Activated T-cell treated with anti-CD3 and anti-CD28 coated beads for 1 hour (primary cell): ENCODE data around the gene DPF1.
"Not testable (repeated sequence)": the region's sequence is repeated elsewhere in the genome, so short reads cannot be mapped to it uniquely, and the experiment has no call there.

Source experiments
- DNase-seq: peaks from one replicate; pipeline ENCODE4 v3.0.0-alpha.2; 2020; ENCODE audit warnings: low read depth

DPF1 gene

DNA sequence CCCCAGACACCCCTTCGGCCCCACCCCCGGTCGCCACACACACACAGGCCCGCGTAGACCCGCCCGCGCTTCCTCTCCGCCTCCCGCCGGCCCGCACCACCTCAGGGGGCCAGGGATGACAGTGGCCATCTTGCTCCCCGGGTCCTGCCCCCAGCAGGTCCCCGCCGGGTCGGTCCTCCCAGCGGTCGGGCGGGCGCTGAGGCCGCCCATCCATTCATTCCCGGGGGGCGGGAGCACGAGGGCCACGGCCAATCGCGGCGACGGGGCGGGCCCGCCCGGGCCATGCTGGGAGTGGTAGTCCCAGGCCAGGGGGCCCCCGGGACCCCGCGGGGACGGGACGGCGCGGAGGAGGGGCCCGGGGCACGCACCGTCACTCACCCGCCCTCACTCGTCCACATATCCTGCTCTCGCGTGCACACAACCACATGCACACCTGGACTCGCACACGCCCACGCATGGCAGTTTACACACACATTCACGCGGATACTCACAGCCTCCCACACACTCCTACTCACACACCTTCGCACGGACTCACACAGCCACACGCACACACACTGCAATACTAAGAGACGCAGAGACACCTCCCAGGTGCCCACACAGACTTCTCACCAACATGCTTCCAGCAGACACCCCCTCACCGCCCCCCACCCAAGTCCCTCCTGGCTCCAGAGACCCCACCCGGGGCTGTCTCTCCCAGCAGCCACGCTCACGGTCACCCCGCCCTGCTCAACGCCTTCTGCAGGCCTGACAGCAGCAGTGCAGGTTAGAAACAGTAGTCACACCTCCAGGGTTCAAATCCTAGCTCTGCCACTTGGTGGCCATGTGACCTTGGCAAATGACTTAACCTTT lies at the start of gene DPF1:
TSS of gene DPF1 (minus strand) at position 209 of the 849 bp plus-strand sequence. CDS start at position 129, 80 bp downstream.
- peak; percentile 14 for DNase-seq

DNA sequence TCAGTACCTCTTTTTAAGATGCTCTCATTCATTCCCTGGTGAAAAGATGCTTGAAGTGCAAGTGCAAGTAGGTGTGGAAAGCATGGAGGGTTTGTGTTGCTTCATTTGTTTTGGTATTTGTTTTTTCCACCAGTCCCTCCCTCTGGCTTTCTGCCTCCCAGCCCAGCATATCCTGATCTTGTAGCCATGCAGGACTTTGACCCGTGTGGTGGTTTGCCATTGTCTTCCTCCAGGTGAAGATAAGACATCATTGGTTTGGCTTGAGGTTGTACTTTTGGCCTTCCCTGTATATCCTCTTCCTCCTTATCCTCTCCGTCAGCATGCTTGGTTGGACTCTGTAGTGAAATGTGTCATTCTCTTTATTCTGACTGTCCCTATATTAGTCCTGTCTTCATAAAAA lies 49.5 kb upstream of the DPF1 start:
- no peak for DNase-seq

DNA sequence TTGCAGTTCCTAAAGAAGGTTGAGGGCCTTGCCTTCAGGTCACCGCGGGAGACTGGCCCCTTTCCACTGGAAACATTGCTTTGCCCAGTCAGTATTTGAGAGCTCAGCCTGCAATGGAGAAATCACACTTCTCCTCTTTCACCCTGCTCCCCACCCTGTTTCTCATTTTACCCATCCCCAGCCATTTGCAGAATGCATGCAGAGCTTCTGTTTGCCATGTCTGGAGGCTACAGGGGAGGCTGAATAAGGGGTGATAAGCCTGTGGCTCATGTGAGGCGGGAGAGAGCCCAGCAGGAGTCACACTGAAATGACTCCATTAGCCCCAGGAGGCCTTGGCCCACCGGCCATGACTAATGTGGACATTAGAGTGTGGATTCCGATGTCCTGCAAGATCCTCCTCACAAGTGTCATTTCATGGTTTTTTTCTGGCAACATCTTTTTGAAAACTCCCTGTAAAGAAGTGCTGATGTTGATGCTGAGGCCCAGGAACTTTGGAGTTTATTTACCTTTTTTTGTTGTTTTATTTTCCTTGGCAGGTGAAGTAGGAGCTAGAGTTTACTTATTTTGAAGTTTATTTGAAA lies 46.7 kb upstream of the DPF1 start:
- DNase-seq = no peak

DNA sequence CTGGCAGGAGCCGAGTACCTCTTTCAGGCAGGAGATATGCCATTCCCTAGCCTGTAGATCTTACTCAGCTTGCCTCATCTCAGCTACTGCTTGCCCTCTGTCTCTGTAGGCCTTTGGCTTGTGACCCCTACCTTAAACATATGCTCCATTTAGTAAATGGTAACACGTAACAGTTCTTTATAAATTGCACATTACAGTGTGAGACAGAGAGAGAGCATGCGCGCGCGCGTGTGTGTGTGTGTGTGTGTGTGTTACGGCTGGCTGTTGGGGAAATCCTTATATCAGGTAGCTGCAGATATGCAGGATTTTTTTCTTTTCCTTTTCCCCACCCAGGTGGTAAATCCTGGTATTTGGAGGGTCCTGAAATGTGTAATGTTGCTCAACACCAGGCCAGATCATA lies 44.5 kb upstream of the DPF1 start:
- no peak for DNase-seq

DNA sequence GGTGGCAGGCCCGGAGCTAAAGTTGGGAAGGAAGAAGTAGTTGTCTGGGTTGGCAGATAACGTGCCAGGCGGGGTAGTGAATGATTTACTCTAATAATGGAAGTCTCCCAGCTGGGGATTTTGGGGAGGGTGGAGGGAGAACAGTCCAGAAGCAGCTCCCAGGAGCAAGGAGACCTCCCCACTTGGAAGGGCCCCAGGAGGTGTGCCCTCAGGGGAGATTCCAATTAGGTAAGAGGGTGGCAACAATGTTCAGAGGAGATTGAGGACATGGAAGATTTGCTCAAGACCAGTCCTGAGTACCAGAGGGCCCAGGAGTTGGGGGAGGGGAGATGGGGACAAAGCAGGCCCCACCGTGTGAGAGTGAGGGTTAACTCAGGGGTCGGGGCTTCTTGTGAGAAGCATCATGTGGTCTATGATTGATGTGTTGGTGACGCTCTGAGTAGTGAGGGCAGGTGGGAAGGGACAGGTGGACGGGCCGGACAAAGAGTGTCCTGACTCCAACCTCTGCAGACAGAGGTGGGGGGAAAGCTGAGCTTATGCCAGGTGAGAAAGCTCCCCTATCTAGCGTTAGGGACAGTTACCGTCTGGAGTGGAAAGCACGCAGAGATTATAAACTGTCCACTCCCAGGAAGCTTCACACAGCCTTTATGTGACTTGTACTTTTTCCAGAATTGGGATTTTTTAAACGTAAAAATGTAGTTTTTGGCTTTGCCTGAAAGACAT lies 43.9 kb upstream of the DPF1 start:
- DNase-seq = no peak

DNA sequence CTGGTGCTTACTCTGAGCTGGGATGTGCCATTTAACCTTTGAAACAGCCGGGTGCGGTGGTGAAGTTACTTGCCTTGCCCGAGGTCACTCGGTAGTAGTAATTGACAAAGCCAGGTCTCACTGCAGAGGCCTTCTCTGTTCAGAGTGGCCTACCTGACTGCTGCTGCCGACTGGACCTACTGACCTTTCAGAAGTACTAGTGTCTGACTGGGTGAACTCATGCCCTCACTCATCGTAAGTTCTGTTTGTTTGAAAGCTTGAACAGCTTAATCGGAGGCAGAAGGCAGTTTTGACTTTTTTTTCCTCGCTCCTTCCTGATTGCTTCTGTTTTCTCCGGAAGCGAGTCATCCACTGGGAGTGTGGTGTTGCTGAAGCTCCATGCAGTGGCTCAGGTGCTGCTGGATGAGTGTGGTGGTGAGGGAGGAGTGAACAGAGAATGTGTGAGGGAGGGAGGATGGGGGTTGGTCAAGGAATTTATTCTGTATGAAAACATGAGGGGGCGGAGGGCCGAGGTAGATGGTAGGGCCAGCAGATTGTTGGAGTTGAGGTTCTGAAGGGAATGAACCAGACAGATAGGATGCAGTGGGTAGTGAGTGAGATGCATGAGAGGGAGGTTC lies 43.1 kb upstream of the DPF1 start:
- DNase-seq = no peak

DNA sequence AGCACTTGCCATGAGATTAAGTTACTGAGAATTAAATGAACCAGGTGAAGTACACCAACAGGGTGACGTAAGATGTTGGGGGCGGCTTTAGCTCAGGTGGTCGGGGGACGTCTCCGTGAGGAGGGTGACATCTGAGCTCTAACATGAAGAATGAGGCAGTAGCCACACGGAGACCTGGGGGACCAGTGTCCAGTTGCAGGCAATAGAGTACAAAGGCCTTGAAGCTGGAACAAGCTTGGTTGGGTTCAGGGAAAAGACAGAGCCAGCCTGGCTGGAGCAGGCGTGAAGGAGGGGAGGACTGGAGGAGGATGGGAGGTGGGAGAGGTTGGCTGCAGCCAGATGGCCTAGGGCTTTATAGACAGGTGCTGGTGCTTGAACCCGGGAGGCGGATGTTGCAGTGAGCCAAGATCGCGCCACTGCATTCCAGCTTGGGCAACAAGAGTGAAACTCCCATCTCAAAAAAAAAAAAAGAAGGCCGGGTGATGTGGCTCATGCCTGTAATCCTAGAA lies 42.0 kb upstream of the DPF1 start:
- DNase-seq = no peak

DNA sequence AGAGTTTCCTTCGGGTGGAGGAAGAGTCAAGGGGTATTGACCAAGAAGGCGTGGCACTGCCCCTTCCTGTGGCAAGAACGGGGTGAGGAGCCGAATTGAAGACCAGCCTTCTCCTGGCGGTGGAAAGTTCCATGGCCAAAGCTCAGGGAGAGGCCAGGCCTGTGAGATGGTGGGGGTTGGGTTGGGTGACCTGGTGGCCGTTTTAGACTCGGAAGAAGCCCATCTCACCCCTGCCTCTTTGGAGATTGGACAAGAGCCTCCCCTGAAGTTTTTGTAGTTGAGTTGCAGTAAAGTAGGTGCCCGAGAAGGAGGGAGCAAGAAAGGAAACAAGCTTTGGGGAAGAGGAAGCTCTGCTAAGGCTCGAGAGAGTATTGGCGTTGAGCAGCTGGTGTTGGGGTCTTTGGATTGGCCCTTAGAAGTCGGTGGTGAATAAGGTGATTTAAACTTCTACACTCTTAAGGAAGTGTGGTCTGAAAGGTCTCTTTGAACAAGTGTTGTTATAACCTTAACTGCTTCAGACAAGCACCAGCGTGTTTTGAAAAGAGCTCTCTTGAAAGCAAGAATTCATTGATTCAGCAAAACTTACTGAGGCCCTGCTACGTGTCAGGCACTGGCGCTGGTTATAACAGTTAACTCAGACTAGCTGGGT lies 41.3 kb upstream of the DPF1 start:
- DNase-seq = no peak

DNA sequence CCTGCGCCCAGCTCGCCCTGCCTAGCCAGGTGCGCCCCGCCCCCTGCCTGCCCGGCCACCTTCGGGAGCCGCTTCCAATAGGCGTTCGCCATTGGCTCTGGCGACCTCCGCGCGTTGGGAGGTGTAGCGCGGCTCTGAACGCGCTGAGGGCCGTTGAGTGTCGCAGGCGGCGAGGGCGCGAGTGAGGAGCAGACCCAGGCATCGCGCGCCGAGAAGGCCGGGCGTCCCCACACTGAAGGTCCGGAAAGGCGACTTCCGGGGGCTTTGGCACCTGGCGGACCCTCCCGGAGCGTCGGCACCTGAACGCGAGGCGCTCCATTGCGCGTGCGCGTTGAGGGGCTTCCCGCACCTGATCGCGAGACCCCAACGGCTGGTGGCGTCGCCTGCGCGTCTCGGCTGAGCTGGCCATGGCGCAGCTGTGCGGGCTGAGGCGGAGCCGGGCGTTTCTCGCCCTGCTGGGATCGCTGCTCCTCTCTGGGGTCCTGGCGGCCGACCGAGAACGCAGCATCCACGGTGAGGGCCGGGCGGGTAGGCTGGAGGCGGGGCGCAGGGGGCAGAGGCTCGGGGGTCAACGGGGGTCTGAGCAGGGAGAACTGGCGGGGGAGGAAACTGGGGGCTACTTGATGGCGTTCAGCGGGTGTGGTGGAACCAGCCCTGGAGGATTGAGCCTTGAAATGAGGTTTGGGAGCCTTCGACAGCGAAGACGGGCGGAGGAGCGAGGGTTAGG lies 40.6 kb upstream of the DPF1 start, which contains the start of gene SPINT2:
TSS of gene SPINT2 (plus strand) at position 88 of the 727 bp plus-strand sequence. CDS start at position 408, 320 bp downstream.
- DNase-seq = no peak

DNA sequence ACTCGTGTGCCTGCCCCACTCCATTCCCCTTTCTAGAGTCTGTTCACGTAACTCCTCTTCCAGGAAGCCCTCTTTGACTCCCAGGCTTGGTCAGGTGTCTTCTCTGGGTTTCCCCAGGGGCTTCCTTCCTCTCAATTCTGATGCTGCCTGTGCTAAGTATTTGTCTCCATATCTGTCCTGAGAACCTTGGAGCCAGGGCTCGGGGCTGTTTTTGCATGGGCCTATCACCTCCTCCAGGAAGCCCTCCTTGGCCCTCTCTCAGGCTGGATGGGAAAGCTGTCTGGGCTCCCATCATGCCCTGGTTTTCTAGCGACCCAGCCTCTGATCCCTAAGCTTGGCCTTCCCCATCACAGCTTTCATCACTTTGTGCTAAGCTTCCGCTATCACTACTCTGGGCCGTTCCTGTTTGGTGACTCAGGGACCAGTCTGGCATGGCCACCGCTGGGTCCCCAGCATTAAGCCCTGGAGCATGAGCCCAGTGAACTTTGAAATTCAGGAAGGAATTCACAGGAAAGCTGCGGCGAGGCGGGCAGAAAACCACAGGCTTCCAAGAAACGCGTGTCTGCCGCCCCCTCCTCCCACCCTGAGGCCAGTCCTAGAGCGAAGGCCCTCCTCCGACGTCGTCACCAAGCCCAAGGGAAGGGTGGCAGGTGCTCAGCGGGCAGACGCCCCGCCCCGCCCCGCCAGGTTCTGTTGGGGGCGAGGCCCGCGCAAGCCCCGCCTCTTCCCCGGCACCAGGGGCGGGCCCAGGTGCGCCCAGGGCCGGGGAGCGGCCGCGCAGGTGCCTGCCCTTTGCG lies 39.9 kb upstream of the DPF1 start:
- DNase-seq = peak; percentile 65

DNA sequence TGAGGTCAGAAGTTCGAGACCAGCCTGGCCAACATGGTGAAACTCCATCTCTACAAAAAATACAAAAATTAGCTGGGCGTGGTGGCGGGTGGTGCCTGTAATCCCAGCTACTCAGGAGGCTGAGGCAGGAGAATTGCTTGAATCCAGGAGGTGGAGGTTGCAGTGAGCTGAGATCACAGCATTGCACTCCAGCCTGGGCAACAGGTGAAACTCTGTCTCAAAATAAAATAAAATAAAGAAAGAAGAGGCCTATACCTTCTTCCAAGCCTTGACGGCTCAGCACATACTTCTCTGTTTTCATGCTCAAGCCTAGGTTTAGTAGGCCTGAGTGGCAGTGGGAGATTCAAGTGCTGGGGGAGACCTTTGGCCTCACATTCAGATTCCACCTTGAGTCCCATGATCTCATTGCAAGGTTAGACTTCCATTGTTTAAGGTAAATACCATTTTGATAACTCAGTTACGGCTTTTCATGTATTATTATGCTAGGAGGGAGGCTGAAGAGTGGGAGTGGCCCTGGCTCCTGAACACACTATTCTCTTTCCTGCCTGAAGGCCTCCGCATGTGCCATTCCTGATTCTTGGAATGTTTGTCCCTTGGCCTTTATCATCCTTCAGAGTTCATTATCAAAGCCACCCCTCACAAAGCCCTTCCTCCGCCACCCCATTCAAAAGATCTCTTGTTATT lies 38.7 kb upstream of the DPF1 start:
- no peak for DNase-seq

DNA sequence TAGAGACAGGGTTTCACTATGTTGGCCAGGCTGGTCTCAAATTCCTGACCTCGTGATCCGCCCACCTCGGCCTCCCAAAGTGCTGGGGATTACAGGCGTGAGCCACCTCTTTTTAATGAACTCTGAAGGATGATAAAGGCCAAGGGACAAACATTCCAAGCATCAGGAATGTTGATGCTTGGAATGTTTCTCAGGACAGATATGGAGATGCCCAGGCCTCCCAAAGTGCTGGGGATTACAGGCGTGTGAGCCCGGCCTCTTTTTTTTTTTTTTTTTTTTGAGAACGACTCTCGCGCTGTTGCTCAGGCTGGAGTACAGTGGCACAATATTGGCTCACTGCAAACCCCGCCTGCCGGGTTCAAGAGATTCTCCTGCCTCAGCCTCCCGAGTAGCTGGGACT lies 37.9 kb upstream of the DPF1 start:
- DNase-seq = not testable (repeated sequence)

DNA sequence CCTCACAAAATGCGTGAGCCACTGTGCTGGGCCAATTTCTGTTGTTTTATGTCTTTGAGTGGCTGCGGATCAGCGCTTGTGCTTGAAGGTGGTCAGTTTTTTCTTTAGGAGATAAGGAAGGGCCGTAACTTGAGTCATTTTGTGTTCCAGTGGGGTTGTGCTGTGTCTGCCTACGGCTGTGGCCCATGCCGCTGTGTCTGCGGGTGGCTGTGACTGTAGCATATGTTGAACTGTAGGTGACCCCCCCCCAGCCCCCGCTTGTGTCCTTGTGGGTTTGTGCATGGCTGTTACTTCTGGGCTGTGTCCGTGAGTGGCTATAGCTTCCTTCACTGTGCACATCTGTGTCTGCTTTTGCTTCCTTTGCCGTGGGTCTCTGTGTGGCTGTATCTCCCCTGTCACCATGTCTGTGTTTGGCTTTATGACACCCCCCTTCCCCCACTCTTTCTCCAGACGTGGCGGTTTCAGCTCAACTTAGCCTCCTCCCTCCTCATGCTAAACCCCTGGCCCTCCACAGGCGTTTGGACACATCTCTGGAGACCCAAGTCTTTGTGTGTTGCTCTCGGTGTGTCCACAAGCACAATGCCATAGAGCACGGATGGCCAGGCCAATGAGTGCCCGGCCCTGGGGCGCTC lies 31.5 kb upstream of the DPF1 start:
- no peak for DNase-seq

DNA sequence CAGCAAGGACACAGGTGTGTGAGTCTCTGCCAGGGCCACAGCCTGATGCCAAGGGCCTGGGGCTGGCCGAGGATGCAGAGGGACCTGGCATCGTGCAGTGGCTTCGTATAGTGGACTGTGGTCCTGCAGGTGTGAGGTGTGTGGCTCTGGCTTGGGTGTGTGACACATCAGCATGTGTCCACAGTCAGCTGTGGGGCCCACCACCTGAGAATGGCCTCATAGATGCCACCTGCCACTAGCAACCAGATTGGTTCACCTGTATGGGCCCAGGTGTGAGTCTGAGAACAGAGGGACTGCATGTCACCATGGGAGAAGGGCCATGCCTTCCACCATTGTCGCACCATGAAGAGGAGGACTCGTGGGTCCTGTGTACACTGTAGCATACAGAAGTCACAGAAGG lies 29.8 kb upstream of the DPF1 start:
- no peak for DNase-seq

DNA sequence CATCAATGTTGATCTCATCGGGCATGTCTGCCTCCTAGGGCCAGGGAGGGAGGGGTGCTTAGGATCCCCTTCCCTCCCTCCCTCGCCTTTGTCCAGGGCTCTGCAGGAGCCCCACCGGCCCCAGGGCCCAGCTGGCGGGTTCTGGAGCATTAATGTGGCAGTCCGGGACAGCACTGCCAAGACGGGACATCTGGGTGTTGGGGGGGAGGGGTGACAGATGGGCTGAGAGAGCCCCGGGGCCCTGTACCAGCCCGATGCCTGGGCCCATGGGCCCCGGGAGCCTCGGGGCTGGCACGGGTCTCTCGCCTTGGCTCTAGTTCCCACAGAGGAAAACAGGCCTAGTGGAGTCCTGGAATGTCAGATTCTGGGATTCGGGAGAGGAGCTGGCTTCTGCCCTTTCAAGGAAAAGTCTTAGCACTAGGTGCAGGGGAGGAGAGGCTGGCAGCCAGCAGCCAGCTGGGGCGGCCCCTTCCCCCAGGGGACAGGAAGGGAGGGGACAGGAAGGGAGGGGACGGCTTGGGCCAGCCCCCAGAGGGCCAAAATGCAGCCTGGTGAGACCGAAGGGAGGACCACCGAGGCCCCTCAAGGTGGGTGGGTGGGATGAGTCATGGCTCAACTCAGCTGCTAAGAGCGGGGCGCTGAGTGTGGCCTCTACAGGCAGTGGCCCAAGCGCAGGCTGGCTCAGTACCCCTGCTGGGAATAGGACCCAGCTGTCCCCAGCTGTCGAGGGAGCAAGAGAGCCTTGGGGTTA lies 29.1 kb upstream of the DPF1 start:
- no peak for DNase-seq

DNA sequence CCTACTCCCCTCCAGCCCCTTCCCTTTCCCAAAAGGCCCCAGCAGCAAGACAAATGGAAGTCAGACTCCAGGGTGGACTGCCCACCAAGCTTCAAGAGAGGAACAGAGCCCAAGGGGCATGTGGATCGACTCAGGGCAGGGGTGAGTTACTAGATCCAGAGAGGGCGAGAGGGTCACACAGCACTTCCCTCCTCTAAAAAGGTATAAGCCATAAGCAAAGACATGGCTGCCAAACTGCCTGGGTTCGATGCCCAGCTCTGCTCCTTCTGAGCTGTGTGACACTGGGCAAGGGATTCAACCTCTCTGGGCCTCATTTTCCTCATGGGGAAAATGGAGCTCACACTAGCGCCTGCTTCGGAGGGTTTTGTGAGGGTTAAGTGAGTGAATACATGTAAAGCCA lies 28.4 kb upstream of the DPF1 start:
- DNase-seq = no peak

DNA sequence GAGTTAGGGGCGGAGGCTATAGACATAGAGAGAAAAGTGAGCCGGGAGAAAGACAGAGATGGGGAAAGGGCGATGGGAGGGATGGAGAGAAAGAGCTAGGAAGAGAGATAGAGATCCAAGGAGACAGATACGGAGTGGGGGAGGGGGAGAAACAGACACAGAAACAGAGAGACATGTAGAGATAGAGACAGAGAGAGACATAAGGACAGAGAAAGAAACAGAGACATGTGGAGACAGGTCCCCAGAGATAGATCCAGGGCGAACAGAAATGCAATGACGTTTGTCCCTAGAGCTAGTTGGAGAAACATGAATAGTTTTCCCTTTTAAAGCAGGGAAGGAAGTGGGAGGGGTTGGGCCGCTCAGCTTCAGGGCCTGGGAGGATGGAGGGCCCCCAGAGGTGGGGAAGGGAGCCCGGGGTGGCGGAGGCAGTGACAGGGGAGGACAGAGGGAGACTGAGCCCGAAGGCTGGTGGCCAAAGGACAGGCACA lies 27.6 kb upstream of the DPF1 start:
- DNase-seq = no peak
